Amygdala (tissue), 56 donors: Measurements from ENCODE around the gene ESRRA.
A peak's percentile ranks its signal among the peaks of the same experiment; 100 is the strongest.
"Not testable (repeated sequence)": the region's sequence is repeated elsewhere in the genome, so short reads cannot be mapped to it uniquely, and the experiment has no call there.

Source experiments
- DNase-seq, 56 donors: peaks; one replicate each; lab custom pipeline; 2025; lab: John Stamatoyannopoulos, UW

Gene ESRRA

GRCh38 chr11:64321533-64321932 is 16.2 kb downstream of the ESRRA start:
- no peak for DNase-seq

GRCh38 chr11:64322925-64323260 is 17.6 kb downstream of the ESRRA start:
- DNase-seq = no peak

GRCh38 chr11:64323373-64323772 is 18.0 kb downstream of the ESRRA start:
- no peak for DNase-seq

- DNase-seq = not testable (repeated sequence)
Measured at GRCh38 chr11:64323984-64324383, 18.7 kb downstream of the ESRRA start.

GRCh38 chr11:64324692-64325469 is 19.6 kb downstream of the ESRRA start:
- DNase-seq = no peak

- DNase-seq = no peak
Measured at GRCh38 chr11:64327375-64327774, 22.1 kb downstream of the ESRRA start.

- DNase-seq = no peak
Measured at GRCh38 chr11:64327993-64328392, 22.7 kb downstream of the ESRRA start.

GRCh38 chr11:64330888-64331287 is 25.6 kb downstream of the ESRRA start:
- DNase-seq = no peak

GRCh38 chr11:64331569-64332371 is 26.4 kb downstream of the ESRRA start:
- DNase-seq = peak in 7 of 56 donors; percentile 17 to 50 (median 35)

- DNase-seq = no peak
Measured at GRCh38 chr11:64333556-64333955, 28.2 kb downstream of the ESRRA start.

- DNase-seq = no peak
Measured at GRCh38 chr11:64334764-64335735, 29.7 kb downstream of the ESRRA start.

- DNase-seq = no peak
Measured at GRCh38 chr11:64337538-64338249, 32.4 kb downstream of the ESRRA start.

- no peak for DNase-seq
Measured at GRCh38 chr11:64338716-64339115, 33.4 kb downstream of the ESRRA start.

GRCh38 chr11:64339286-64339685 is 34.0 kb downstream of the ESRRA start:
- DNase-seq = no peak

- DNase-seq = peak in 13 of 56 donors; percentile 8 to 45 (median 21)
Measured at GRCh38 chr11:64339754-64340408, 34.6 kb downstream of the ESRRA start, which contains the start of gene CCDC88B. CCDC88B (plus strand) TSS chr11:64340204; CDS start chr11:64340267, 63 bp downstream.

- peak in 7 of 56 donors; percentile 16 to 39 (median 23) for DNase-seq
Measured at GRCh38 chr11:64340671-64341335, 35.5 kb downstream of the ESRRA start.

GRCh38 chr11:64341429-64341828 is 36.1 kb downstream of the ESRRA start:
- no peak for DNase-seq
